PC-3 (cell line): ENCODE data around the gene PLAAT5. TPM values are rescaled to one million over a fixed set of nuclear protein-coding genes. Genes with fewer than 3 reads are reported as not detected.

Experiments used
- ATAC-seq: fragments of 200-7000 bp; cut with Tn5 transposase; 2 replicates; pipeline ENCODE4 v1.9.1; 2020; ENCODE audit warnings: mild to moderate bottlenecking, moderate library complexity
- BruUV-seq: library from RNA; stranded (reverse); fragments of 400-500 nt; replicated peaks from 2 replicates; lab custom pipeline; 2021; lab: Mats Ljungman, UMichigan
- CTCF ChIA-PET: fragments of 300-600 bp; sonication (Branson Sonifier 250); formaldehyde crosslinking; loops from one replicate; lab custom pipeline; 2022; ENCODE audit warnings: antibody characterized with exemption; lab: Charles Lee
- POLR2A ChIA-PET: fragments of 300-600 bp; sonication (Branson Sonifier 250); formaldehyde crosslinking; loops from one replicate; lab custom pipeline; 2022; ENCODE audit warnings: antibody characterized with exemption; ENCODE audit not compliant: unreplicated experiment; lab: Charles Lee
- DNase-seq: peaks from one replicate; pipeline ENCODE4 v3.0.0-alpha.2; 2015
- H2AFZ ChIP-seq: fragments of 300-600 bp; sonication (generic); 2 replicates; pipeline ENCODE4 v1.6.0; 2016; ENCODE audit warnings: antibody characterized with exemption, low read length
- H3F3A ChIP-seq: fragments of 300-600 bp; sonication (generic); one replicate; pipeline ENCODE4 v1.6.0; 2017; ENCODE audit warnings: antibody characterized with exemption, low read length, control low read depth, mild to moderate bottlenecking; ENCODE audit not compliant: unreplicated experiment
- H3K27ac ChIP-seq: fragments of 300-600 bp; sonication (generic); 2 replicates; pipeline ENCODE4 v1.5.1; 2016; ENCODE audit warnings: mild to moderate bottlenecking, low read length
- H3K27me3 ChIP-seq: fragments of 300-600 bp; sonication (generic); 2 replicates; pipeline ENCODE4 v1.6.1; 2016; ENCODE audit warnings: low read length, mixed read lengths
- H3K36me3 ChIP-seq: fragments of 300-600 bp; sonication (generic); 2 replicates; pipeline ENCODE4 v1.6.1; 2016; ENCODE audit warnings: low read depth, mixed run types, low read length, mixed read lengths
- H3K4me1 ChIP-seq: fragments of 300-600 bp; sonication (generic); 2 replicates; pipeline ENCODE4 v1.5.1; 2016; ENCODE audit warnings: low read length; ENCODE audit not compliant: insufficient read depth
- H3K4me2 ChIP-seq: fragments of 300-600 bp; sonication (generic); 2 replicates; pipeline ENCODE4 v1.6.0; 2016; ENCODE audit warnings: low read length
- H3K4me3 ChIP-seq: fragments of 300-600 bp; sonication (generic); 2 replicates; pipeline ENCODE4 v1.5.1; 2016; ENCODE audit warnings: mild to moderate bottlenecking, low read length, mixed read lengths
- H3K79me2 ChIP-seq: fragments of 300-600 bp; sonication (generic); 2 replicates; pipeline ENCODE4 v1.6.1; 2017; ENCODE audit warnings: low read length, mixed read lengths
- H3K9ac ChIP-seq: fragments of 300-600 bp; sonication (generic); 2 replicates; pipeline ENCODE4 v1.6.0; 2016; ENCODE audit warnings: mild to moderate bottlenecking, low read length
- H3K9me2 ChIP-seq: fragments of 300-600 bp; sonication (generic); replicated peaks from 2 replicates; pipeline ENCODE4 v1.6.1; 2016; ENCODE audit warnings: mixed run types, low read length, mixed read lengths
- H3K9me3 ChIP-seq: fragments of 300-600 bp; sonication (generic); 2 replicates; pipeline ENCODE4 v1.6.1; 2016; ENCODE audit warnings: low read length, mixed read lengths
- H4K20me1 ChIP-seq: fragments of 300-600 bp; sonication (generic); 2 replicates; pipeline ENCODE4 v1.6.1; 2016; ENCODE audit warnings: low read length, mixed read lengths
- EZH2 ChIP-seq: fragments of 300-600 bp; sonication (generic); IDR thresholded peaks from one replicate; pipeline ENCODE4 v1.6.1; 2017; ENCODE audit warnings: antibody characterized with exemption, mild to moderate bottlenecking, low read length; ENCODE audit not compliant: unreplicated experiment
- EZH2phosphoT487 ChIP-seq: fragments of 300-600 bp; sonication (generic); IDR thresholded peaks from 2 replicates; pipeline ENCODE4 v1.6.1; 2018; ENCODE audit warnings: mild to moderate bottlenecking, antibody characterized with exemption, low read length, borderline replicate concordance
- intact Hi-C: fragments of 100-400 bp; cut with micrococcal nuclease; formaldehyde crosslinking; loops from 2 replicates; pipeline ENCODE4 v1.9.0; 2023
- total RNA-seq: library from RNA; depleted of rRNA; stranded (reverse); fragments of >200 nt; gene quantifications from 2 replicates; pipeline ENCODE4 v1.2.3, GENCODE V29; 2014
- TF ChIP-seq, protein P1 (sequence below): fragments of 300-600 bp; sonication (generic); conservative IDR thresholded peaks from 2 replicates; pipeline ENCODE4 v1.5.1; 2017; ENCODE audit warnings: antibody characterized with exemption, low read depth, mild to moderate bottlenecking, low read length

Gene PLAAT5
- total RNA-seq, 1 experiment from 2014 or later = not detected

DNA sequence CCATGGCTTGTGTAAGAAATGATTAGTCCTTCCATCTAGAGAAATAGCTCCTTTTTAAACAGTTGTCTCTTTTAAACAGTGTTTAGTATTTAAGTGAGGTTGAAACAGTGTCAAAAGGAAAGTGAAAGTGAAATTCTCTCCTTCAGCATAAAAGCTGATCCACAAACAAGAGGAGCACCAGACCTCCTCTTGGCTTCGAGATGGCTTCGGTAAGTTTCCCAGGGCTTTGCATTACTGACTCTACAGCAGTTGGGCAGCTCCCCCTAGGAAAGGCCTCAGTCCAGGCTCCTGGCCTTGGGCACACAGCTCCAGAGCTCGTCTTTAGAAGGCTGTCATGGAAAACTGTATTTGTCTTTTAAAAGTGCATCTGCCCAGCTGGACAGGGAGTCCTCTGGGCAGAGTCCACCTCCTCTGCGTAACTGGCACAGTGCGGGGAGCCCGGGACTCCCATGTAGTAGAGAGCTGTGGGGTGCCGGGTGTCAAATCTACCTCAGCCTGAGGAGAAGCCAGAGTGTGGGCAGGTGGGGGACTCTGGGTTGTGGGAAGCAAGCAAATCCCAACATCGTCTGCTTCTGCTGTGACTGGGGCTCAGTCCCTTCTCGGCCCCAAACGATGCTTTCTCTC is 45.8 kb upstream of the PLAAT5 start, which contains the start of gene PLAAT4:
Gene PLAAT4 (plus strand): TSS at position 140 of the 624 bp plus-strand sequence. CDS start 61 bp downstream, at position 201.
- Histone ChIP-seq H3K27ac (no peak within 1 kb of the TSS), H3F3A (no peaks in the 10 kb centered on the region), H2AFZ (peak within 1 kb of the TSS; percentile 89), H3K9me3 (no peaks in the 10 kb centered on the region), H3K36me3 (no peaks in the 10 kb centered on the region), H3K4me3 (peak within 1 kb of the TSS; percentile 53), H3K27me3 (no peaks in the 10 kb centered on the region), H3K4me2 (peak within 1 kb of the TSS; percentile 77), H4K20me1 (no peaks in the 10 kb centered on the region), H3K4me1 (peaks cover 27% of the 10 kb centered on the region), H3K79me2 (no peaks in the 10 kb centered on the region), H3K9me2 (no peaks in the 10 kb centered on the region), H3K9ac (no peak within 1 kb of the TSS)
- no peak for TF ChIP-seq EZH2phosphoT487
- TF ChIP-seq, protein P1, sequence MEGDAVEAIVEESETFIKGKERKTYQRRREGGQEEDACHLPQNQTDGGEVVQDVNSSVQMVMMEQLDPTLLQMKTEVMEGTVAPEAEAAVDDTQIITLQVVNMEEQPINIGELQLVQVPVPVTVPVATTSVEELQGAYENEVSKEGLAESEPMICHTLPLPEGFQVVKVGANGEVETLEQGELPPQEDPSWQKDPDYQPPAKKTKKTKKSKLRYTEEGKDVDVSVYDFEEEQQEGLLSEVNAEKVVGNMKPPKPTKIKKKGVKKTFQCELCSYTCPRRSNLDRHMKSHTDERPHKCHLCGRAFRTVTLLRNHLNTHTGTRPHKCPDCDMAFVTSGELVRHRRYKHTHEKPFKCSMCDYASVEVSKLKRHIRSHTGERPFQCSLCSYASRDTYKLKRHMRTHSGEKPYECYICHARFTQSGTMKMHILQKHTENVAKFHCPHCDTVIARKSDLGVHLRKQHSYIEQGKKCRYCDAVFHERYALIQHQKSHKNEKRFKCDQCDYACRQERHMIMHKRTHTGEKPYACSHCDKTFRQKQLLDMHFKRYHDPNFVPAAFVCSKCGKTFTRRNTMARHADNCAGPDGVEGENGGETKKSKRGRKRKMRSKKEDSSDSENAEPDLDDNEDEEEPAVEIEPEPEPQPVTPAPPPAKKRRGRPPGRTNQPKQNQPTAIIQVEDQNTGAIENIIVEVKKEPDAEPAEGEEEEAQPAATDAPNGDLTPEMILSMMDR = no peak
- no peak for TF ChIP-seq EZH2
- BruUV-seq = TSS peak; percentile 44
- POLR2A ChIA-PET = no interaction called here
- intact Hi-C loops = no loop called here
- DNase-seq (peak; percentile 41), ATAC-seq (peak; percentile 61)
- CTCF ChIA-PET = interaction anchor here (0.6 kb wide), 1 partner anchor 102 kb away, joined by 3 read pairs; no protein-coding TSS in a partner anchor

DNA sequence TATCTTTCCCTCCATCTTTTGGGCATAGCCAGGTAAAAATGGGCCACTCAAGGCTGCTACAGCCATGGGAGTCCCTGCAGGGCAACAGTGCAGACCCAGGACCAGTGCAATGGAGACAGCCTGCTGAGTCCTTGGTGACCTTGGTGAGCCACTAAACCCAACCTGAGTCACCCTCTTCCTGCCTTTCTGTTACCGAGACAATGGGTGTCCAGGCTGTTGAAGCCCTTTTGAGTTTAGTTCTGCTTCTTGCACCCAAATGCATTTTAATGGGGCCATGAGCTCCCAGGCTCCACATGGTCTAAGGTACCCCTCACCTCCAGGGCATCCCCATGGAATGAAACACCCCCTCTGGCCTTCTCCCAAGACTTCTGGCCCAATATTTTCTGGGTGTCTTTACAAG is 44.8 kb upstream of the PLAAT5 start:
- no peaks in the 10 kb centered on the region for H3K9me3 ChIP-seq
- H3K79me2 ChIP-seq = no peaks in the 10 kb centered on the region
- POLR2A ChIA-PET = no interaction called here
- H3K9me2 ChIP-seq = no peaks in the 10 kb centered on the region
- no peak overlapping the region for H3K27ac ChIP-seq
- no peak overlapping the region for H3K4me3 ChIP-seq
- CTCF ChIA-PET = no interaction called here
- ATAC-seq (no peak), DNase-seq (no peak)
- no peaks in the 10 kb centered on the region for H3K36me3 ChIP-seq
- no peak overlapping the region for H3K4me2 ChIP-seq
- peaks cover 35% of the 10 kb centered on the region for H3K4me1 ChIP-seq
- intact Hi-C loops = no loop called here
- no peak for TF ChIP-seq EZH2phosphoT487
- TF ChIP-seq, protein P1 = no peak
- no peak for TF ChIP-seq EZH2
- BruUV-seq = no TSS peak
- H3K9ac ChIP-seq = no peak overlapping the region
- no peaks in the 10 kb centered on the region for H3K27me3 ChIP-seq
- no peaks in the 10 kb centered on the region for H4K20me1 ChIP-seq
- H2AFZ ChIP-seq = no peak overlapping the region
- H3F3A ChIP-seq = no peaks in the 10 kb centered on the region

DNA sequence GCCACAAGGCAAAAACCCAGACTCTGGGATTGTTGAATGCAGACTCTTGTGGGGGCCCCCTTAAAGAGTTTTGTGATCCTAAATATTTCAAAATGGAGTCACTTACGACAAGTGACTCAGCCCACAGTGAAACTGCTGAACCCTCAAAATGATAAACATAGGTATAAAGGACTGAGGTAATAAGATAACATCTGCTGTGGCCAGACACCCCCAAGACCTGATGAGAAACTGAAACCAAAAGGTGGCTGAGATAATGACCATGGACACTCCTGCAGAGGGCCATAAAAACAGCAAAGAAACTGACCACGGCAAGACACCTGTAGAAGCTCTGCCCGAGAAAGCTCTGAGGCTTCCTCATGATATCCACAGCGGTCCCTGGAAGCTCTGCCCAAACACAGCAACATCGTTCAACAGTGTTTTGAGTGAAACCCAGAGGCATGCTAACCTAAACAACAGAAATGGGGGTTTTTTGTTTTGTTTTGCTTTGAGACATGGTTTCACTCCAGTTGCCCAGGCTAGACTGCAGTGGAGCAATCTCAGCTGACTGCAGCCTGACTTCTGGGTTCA is 44.0 kb upstream of the PLAAT5 start:
- Histone ChIP-seq H3F3A (no peaks in the 10 kb centered on the region), H3K4me1 (peaks cover 35% of the 10 kb centered on the region), H3K27ac (no peak overlapping the region), H3K36me3 (no peaks in the 10 kb centered on the region), H3K9me2 (no peaks in the 10 kb centered on the region), H4K20me1 (no peaks in the 10 kb centered on the region), H3K9me3 (no peaks in the 10 kb centered on the region), H3K4me2 (no peak overlapping the region), H3K9ac (no peak overlapping the region), H2AFZ (no peak overlapping the region), H3K4me3 (no peak overlapping the region), H3K27me3 (no peaks in the 10 kb centered on the region), H3K79me2 (no peaks in the 10 kb centered on the region)
- POLR2A ChIA-PET = no interaction called here
- intact Hi-C loops = no loop called here
- CTCF ChIA-PET = no interaction called here
- TF ChIP-seq, protein P1 = no peak
- TF ChIP-seq EZH2 = no peak
- no peak for ATAC-seq
- DNase-seq = no peak
- no TSS peak for BruUV-seq
